Stimulated activated CD4-positive, alpha-beta T cell treated with anti-CD3 and anti-CD28 coated beads, TNF-alpha, amount 100 ng/mL, for 24 hours (primary cell): ENCODE data around the gene ADGRG3.
"Not testable (repeated sequence)": the region's sequence is repeated elsewhere in the genome, so short reads cannot be mapped to it uniquely, and the experiment has no call there.

Experiments
- DNase-seq, 3 experiments: peaks; one replicate each; pipeline ENCODE4 v3.0.0-alpha.2; 2020; ENCODE audit warnings: low read depth in 3 of 3

Gene ADGRG3

GRCh38 chr16:57661936-57662906 is 5.9 kb upstream of the ADGRG3 start:
- no peak for DNase-seq

- DNase-seq: no peak
Measured at GRCh38 chr16:57663436-57663835, 4.7 kb upstream of the ADGRG3 start.

- no peak for DNase-seq
Measured at GRCh38 chr16:57663917-57664661, 4.0 kb upstream of the ADGRG3 start.

DNA sequence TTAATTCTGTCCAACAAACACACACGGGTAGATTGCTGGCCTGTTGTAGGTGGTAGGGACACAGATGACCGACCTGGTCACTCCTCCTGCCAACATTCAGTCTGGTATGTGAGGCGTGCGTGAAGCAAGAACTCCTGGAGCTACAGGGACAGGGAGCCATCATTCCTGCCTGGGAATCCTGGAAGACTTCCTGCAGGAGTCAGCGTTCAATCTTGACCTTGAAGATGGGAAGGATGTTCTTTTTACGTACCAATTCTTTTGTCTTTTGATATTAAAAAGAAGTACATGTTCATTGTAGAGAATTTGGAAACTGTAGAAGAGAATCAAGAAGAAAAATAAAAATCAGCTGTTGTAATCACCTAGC is 3.5 kb upstream of the ADGRG3 start:
- no peak for DNase-seq

DNA sequence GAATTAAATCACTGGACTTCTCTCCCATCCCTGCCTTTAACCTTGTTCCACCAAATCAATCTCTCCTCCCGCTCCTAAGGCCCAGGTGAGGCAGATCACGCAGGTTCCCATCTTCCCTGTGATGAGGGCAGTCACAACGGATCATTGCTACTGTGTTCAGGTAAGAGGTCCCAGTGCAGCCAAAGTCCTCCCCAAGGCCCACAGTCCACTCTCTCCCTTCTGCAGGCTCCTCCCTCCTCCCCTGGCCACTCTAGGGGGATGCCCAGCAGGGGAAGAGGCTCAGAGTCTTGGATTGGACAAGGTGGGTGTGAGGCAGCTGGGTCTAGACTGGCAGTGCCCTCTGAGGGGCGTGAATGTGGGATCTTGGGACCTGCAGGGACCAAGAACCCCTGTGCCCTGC is 2.6 kb upstream of the ADGRG3 start:
- DNase-seq: no peak

- no peak for DNase-seq
Measured at GRCh38 chr16:57666353-57667047, 1.6 kb upstream of the ADGRG3 start.

DNA sequence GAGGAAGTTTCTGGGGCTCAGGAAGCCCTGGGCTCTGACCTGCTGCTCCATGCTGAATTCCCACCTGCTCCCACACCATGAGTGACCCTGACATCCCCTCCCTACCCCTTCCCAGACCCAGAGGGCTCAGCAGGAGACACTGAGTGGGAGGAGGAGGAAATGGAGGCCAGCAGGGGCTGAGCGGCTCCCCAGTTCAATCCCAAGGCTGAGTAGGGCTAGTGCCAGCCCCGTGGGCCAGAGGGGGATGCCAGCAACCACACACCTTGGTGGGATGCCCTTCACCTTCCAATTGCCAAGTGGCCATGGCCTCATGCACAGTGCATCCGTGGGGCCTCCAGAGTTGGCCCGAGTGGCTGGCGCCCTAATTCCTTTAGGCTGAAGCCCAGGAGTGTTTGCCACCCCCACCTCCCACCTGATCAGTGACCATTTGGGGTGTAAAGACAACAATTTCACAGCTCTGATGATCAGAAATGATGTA is 1.0 kb upstream of the ADGRG3 start:
- DNase-seq: no peak

DNA sequence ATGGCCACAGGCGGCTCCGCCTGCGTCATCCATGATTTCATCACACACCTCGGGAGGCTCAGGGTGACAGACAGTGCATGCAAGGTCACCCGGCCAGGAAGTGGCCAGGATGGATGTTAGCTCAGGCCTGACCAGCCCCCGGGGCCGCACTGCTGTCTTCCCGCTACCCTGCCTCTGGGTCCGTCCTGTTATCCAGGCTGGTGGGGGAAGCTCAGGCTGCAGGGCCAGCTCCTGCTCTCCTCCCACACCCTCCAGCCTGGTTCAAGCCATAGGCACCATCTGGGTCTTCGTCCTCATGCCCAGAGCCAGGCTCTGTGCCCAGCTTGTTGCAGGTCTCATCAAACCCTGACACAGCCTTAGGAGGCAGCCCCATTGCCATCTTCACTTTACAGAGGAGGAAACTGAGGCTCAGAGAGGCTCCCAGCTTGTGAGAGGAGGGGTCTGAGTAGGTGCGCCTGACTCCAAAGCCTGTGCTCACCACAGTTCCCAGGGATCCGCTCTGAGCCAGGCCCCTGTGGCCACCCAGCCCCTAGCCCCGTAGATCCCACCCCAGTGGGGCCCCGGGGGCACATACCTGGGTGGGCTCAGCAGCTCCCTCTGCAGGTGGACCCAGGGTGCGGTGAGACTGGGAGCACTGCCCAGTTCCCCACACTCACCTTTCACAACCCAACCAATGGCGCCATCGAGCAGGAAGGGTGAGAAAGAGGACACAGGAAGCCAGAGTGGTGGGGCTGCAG is 412 bp upstream of the ADGRG3 start:
- no peak for DNase-seq

DNA sequence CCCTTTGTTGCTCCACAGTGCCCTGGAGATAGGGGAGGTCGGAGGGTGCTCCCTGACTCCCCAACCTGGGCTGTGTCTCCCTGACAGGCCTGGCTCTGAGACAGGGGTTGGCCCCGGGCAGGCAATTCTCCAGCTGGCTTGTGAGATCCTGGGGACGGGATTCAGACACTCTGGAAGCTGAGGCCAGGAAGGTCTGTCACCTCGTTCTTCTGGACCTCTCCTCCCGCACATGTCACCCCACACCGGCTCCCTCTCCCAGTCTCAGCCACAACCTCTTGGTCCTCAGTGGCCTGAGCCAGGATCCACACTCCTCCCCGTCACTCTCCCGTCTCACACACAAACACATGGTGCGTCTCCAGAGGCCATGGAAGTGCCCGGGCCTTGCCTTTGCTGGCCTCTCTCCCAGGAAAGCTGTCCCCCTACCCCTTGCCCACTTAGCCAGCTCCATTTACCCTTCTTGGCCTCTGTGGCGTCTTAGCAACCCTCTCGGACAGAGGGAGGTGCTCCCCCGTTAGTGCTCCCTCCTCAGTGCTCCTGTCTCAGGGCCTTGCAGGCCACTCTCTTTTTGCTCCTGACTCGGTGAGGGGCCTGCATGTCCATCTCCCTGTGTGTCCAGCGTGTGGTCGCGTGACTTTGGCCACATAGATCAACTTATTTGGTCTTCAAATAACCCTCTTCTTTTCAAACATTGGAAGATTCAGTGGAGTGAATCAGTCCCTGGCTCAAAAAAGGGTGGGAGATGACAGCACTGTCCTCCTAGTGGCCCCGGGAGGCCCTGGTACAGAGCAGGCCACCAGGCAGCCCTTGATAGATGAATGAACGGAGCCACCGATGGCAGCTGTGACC is 747 bp downstream of the ADGRG3 start:
- DNase-seq: no peak

- DNase-seq: no peak
Measured at GRCh38 chr16:57669476-57670162, 1.5 kb downstream of the ADGRG3 start.

GRCh38 chr16:57670196-57670595 is 2.1 kb downstream of the ADGRG3 start:
- no peak for DNase-seq

DNA sequence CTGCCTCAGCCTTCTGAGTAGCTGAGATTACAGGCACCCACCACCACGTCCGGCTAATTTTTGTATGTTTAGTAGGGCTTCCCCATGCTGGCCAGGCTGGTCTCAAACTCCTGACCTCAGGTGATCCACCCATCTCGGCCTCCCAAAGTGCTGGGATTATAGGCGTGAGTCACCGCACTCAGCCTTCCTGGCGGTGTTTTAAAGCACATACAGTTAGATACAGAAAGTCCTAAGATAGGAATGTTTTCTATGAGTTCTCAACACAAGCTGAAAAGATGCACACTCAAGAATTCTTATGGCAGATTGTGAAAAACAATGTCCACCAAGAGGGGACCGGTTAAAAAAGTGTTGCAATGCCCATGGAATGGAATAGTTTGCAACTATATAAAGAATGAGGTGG is 3.3 kb downstream of the ADGRG3 start:
- not testable (repeated sequence) for DNase-seq

DNA sequence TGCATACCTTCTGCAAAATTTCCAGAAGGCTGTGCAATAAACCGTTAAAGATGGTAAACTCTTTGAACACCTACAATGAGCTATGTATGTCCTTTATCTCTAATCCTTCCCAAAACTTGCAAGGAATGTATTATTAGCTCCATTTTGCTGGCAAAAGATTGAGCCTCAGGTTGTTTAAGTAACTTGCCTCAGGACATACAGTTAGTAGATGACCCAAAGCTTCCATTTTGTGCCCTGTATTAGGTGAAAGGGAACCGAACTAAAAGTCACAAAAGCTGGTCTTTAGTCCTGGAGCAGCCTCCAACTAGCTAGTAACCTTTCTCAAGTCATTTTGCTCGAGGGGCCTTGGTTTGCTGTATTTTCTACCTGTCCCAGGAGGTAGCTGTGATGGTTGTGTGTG is 4.3 kb downstream of the ADGRG3 start:
- no peak for DNase-seq

- DNase-seq: no peak
Measured at GRCh38 chr16:57672824-57673223, 4.7 kb downstream of the ADGRG3 start.

- DNase-seq: no peak
Measured at GRCh38 chr16:57675741-57676551, 7.8 kb downstream of the ADGRG3 start.

- no peak for DNase-seq
Measured at GRCh38 chr16:57676553-57677085, 8.5 kb downstream of the ADGRG3 start.

GRCh38 chr16:57677622-57678369 is 9.7 kb downstream of the ADGRG3 start:
- no peak for DNase-seq

DNA sequence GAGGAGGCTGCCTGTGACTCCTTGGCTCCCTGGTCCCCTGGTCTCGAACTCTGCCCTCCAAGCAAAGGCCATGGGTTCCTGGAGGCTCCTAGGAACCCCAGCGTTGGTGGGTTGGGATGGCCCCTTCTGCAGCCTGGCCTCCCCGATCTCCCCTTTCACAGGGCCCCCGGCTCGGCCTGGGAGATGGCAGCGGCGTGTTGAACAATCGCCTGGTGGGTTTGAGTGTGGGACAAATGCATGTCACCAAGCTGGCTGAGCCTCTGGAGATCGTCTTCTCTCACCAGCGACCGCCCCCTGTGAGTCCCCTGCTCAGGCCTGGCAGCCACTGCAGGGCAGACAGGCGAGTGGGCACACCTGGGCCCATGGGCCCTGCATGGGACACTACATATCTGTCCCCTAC is 10.9 kb downstream of the ADGRG3 start:
- no peak for DNase-seq
